WTC11 (cell line): ENCODE measurements around the gene OSBPL5.

ENCODE experiments used
- FOXP1 ChIP-seq: sonication (generic); formaldehyde crosslinking; IDR thresholded peaks from 2 replicates; pipeline ENCODE4 v1.8.0; 2022; ENCODE audit warnings: missing genetic modification reagents, mild to moderate bottlenecking, moderate library complexity, borderline replicate concordance
- NR3C1 ChIP-seq: sonication (generic); formaldehyde crosslinking; conservative IDR thresholded peaks from 2 replicates; pipeline ENCODE4 v1.8.1; 2023; ENCODE audit warnings: low read depth, mild to moderate bottlenecking, missing genetic modification reagents
- ZBTB21 ChIP-seq: sonication (generic); formaldehyde crosslinking; IDR thresholded peaks from 2 replicates; pipeline ENCODE4 v1.8.1; 2023; ENCODE audit warnings: mild to moderate bottlenecking, missing genetic modification reagents, borderline replicate concordance
- ZNF396 ChIP-seq: fragments of 250-450 bp; sonication (Bioruptor Pico); IDR thresholded peaks from 2 replicates; pipeline ENCODE4 v1.8.0; 2021; ENCODE audit warnings: mild to moderate bottlenecking, moderate library complexity, borderline replicate concordance
- TF ChIP-seq, protein P1 (sequence below): fragments of 200-600 bp; IDR thresholded peaks from 2 replicates; pipeline ENCODE4 v1.8.0; 2022; ENCODE audit warnings: antibody characterized with exemption
- TF ChIP-seq, protein P2 (sequence below): sonication (generic); formaldehyde crosslinking; IDR thresholded peaks from 2 replicates; pipeline ENCODE4 v1.8.1; 2022; ENCODE audit warnings: mild to moderate bottlenecking, missing genetic modification reagents, moderate library complexity, borderline replicate concordance
- TF ChIP-seq, protein P3 (sequence below): sonication (generic); formaldehyde crosslinking; conservative IDR thresholded peaks from 2 replicates; pipeline ENCODE4 v1.8.1; 2022; ENCODE audit warnings: mild to moderate bottlenecking, missing genetic modification reagents
- TF ChIP-seq, protein P4 (sequence below): sonication (generic); formaldehyde crosslinking; IDR thresholded peaks from 2 replicates; pipeline ENCODE4 v1.8.0; 2022; ENCODE audit warnings: mild to moderate bottlenecking, missing genetic modification reagents
- TF ChIP-seq, protein P5 (sequence below): fragments of 250-450 bp; sonication (Bioruptor Pico); IDR thresholded peaks from 2 replicates; pipeline ENCODE4 v1.9.0; 2021; ENCODE audit warnings: moderate library complexity, mild to moderate bottlenecking, inconsistent platforms, borderline replicate concordance
- TF ChIP-seq, protein P6 (sequence below): sonication (generic); formaldehyde crosslinking; IDR thresholded peaks from 2 replicates; pipeline ENCODE4 v1.8.1; 2023; ENCODE audit warnings: mild to moderate bottlenecking, moderate library complexity, missing genetic modification reagents
- TF ChIP-seq, protein P7 (sequence below): sonication (generic); formaldehyde crosslinking; IDR thresholded peaks from 2 replicates; pipeline ENCODE4 v1.8.0; 2022; ENCODE audit warnings: mild to moderate bottlenecking, missing genetic modification reagents

DNA sequence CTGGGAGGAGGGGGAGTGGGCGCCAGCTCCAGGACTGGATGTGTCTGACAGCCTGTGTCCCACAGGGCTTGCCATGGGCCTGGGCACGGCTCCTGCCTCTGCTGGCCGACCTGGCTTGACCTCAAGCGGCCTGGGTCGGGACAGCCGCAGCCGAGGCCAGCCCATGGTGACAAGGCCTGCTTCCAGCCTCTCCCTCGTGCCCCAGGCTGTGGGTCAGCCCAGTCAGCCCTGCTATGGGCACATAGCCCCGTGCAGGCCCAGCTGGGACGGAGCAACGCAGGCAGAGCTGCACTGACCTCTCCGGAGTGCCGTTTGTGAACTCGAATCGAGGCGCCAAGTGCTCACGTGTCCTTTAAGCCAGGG lies 17.9 kb downstream of the OSBPL5 start:
- TF ChIP-seq, protein P1, sequence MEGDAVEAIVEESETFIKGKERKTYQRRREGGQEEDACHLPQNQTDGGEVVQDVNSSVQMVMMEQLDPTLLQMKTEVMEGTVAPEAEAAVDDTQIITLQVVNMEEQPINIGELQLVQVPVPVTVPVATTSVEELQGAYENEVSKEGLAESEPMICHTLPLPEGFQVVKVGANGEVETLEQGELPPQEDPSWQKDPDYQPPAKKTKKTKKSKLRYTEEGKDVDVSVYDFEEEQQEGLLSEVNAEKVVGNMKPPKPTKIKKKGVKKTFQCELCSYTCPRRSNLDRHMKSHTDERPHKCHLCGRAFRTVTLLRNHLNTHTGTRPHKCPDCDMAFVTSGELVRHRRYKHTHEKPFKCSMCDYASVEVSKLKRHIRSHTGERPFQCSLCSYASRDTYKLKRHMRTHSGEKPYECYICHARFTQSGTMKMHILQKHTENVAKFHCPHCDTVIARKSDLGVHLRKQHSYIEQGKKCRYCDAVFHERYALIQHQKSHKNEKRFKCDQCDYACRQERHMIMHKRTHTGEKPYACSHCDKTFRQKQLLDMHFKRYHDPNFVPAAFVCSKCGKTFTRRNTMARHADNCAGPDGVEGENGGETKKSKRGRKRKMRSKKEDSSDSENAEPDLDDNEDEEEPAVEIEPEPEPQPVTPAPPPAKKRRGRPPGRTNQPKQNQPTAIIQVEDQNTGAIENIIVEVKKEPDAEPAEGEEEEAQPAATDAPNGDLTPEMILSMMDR: no peak
- TF ChIP-seq, protein P2, sequence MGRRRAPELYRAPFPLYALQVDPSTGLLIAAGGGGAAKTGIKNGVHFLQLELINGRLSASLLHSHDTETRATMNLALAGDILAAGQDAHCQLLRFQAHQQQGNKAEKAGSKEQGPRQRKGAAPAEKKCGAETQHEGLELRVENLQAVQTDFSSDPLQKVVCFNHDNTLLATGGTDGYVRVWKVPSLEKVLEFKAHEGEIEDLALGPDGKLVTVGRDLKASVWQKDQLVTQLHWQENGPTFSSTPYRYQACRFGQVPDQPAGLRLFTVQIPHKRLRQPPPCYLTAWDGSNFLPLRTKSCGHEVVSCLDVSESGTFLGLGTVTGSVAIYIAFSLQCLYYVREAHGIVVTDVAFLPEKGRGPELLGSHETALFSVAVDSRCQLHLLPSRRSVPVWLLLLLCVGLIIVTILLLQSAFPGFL: no peak
- TF ChIP-seq, protein P3, sequence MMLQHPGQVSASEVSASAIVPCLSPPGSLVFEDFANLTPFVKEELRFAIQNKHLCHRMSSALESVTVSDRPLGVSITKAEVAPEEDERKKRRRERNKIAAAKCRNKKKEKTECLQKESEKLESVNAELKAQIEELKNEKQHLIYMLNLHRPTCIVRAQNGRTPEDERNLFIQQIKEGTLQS (CRISPR knock-in tag): no peak
- TF ChIP-seq, protein P4, sequence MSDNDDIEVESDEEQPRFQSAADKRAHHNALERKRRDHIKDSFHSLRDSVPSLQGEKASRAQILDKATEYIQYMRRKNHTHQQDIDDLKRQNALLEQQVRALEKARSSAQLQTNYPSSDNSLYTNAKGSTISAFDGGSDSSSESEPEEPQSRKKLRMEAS (CRISPR knock-in tag): no peak
- TF ChIP-seq, protein P5, sequence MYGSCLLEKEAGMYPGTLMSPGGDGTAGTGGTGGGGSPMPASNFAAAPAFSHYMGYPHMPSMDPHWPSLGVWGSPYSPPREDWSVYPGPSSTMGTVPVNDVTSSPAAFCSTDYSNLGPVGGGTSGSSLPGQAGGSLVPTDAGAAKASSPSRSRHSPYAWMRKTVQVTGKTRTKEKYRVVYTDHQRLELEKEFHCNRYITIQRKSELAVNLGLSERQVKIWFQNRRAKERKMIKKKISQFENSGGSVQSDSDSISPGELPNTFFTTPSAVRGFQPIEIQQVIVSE (CRISPR knock-in tag): no peak
- TF ChIP-seq NR3C1 (CRISPR knock-in tag): no peak
- no peak for TF ChIP-seq ZBTB21 (CRISPR knock-in tag)
- no peak for TF ChIP-seq FOXP1 (CRISPR knock-in tag)
- TF ChIP-seq, protein P6, sequence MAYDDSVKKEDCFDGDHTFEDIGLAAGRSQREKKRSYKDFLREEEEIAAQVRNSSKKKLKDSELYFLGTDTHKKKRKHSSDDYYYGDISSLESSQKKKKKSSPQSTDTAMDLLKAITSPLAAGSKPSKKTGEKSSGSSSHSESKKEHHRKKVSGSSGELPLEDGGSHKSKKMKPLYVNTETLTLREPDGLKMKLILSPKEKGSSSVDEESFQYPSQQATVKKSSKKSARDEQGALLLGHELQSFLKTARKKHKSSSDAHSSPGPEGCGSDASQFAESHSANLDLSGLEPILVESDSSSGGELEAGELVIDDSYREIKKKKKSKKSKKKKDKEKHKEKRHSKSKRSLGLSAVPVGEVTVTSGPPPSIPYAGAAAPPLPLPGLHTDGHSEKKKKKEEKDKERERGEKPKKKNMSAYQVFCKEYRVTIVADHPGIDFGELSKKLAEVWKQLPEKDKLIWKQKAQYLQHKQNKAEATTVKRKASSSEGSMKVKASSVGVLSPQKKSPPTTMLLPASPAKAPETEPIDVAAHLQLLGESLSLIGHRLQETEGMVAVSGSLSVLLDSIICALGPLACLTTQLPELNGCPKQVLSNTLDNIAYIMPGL (CRISPR knock-in tag): no peak
- TF ChIP-seq, protein P7, sequence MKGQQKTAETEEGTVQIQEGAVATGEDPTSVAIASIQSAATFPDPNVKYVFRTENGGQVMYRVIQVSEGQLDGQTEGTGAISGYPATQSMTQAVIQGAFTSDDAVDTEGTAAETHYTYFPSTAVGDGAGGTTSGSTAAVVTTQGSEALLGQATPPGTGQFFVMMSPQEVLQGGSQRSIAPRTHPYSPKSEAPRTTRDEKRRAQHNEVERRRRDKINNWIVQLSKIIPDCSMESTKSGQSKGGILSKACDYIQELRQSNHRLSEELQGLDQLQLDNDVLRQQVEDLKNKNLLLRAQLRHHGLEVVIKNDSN (CRISPR knock-in tag): no peak
- TF ChIP-seq ZNF396: no peak
